Colonic mucosa (tissue), 4 donors: Measurements from ENCODE around the gene TDRD7. TPM values are rescaled to one million over a fixed set of nuclear protein-coding genes. Genes with fewer than 3 reads are reported as not detected.

Source experiments
- DNase-seq: peaks from one replicate; pipeline ENCODE4 v3.0.0-alpha.2; 2020
- H3K27ac ChIP-seq: fragments of 200-600 bp; one replicate; pipeline ENCODE4 v1.8.0; 2021
- H3K27me3 ChIP-seq: fragments of 200-600 bp; one replicate; pipeline ENCODE4 v1.8.0; 2021
- H3K36me3 ChIP-seq: fragments of 200-600 bp; one replicate; pipeline ENCODE4 v1.8.0; 2021
- H3K4me1 ChIP-seq: fragments of 200-600 bp; one replicate; pipeline ENCODE4 v1.8.0; 2021; ENCODE audit warnings: mild to moderate bottlenecking
- H3K4me3 ChIP-seq: fragments of 200-600 bp; one replicate; pipeline ENCODE4 v1.8.0; 2021
- H3K9ac ChIP-seq, 2 donors: one replicate each; pipeline ENCODE4 v1.7.0; 2013; ENCODE audit warnings: control low read depth in 2 of 2, low read depth in 2 of 2, low read length in 2 of 2
- H3K9me3 ChIP-seq: fragments of 200-600 bp; one replicate; pipeline ENCODE4 v1.8.0; 2021
- intact Hi-C: fragments of 100-400 bp; cut with DNase I; formaldehyde crosslinking; loops from one replicate; pipeline ENCODE4 v1.14.1; 2022
- total RNA-seq, 2 donors: library from RNA; stranded (reverse); fragmentation: NEBNext Ultra II Directional in 1 of 2; extraction: Animal tissue kit (Norgen Biotek cat#: 25700) in 1 of 2; gene quantifications; one replicate each; pipeline ENCODE4 v1.2.1, GENCODE V29; 2021
- TF ChIP-seq, protein P1 (sequence below): fragments of 200-600 bp; IDR thresholded peaks from one replicate; pipeline ENCODE4 v1.8.0; 2022; ENCODE audit warnings: antibody characterized with exemption, mild to moderate bottlenecking
- donor health status: healthy.
- donor health status: DM: no; HTN: no; CAD: no.
- donor health status: DM: no; HTN: no; CAD: no.

The TDRD7 gene
- total RNA-seq, 2 donors from 2014 or later, result 28.8 to 35.3 TPM

DNA sequence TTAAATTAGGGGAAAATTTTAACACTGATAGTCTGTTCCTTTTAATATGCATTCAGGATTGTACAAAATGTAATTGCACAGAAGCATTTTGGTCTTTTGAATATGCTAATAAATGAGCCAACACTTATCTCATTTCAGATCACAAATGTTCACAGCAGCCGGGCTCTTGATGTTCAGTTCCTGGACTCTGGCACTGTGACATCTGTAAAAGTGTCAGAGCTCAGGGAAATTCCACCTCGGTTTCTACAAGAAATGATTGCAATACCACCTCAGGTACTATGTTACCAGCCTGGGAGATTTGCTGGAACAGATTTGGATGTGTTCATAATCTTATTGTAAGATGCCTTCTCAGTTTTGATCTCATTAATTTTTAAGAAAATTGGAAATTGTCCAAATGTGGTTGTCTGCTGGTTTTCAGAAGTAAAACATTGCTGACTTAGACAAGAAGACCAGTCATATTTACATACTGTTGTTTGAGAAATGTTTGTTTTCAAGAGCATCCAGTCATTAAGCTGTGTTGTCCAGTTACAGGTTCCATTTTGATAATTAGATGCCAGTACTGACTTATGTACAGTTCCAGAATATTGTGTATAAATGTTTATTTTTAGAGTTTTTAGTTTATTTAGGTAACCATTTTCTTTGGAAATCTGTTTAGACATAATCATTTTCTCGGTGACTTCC is 66.5 kb downstream of the TDRD7 start:
- Histone ChIP-seq H3K4me1 (no peaks in the 10 kb centered on the region), H3K27me3 (no peaks in the 10 kb centered on the region), H3K36me3 (peaks cover 4% of the 10 kb centered on the region), H3K4me3 (no peak overlapping the region), H3K9me3 (no peaks in the 10 kb centered on the region), H3K27ac (no peak overlapping the region), H3K9ac (no peak overlapping the region)
- intact Hi-C loops, result no loop called here
- no peak for DNase-seq
- TF ChIP-seq, protein P1, sequence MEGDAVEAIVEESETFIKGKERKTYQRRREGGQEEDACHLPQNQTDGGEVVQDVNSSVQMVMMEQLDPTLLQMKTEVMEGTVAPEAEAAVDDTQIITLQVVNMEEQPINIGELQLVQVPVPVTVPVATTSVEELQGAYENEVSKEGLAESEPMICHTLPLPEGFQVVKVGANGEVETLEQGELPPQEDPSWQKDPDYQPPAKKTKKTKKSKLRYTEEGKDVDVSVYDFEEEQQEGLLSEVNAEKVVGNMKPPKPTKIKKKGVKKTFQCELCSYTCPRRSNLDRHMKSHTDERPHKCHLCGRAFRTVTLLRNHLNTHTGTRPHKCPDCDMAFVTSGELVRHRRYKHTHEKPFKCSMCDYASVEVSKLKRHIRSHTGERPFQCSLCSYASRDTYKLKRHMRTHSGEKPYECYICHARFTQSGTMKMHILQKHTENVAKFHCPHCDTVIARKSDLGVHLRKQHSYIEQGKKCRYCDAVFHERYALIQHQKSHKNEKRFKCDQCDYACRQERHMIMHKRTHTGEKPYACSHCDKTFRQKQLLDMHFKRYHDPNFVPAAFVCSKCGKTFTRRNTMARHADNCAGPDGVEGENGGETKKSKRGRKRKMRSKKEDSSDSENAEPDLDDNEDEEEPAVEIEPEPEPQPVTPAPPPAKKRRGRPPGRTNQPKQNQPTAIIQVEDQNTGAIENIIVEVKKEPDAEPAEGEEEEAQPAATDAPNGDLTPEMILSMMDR, result no peak

- Histone ChIP-seq H3K4me3 (no peak overlapping the region), H3K36me3 (no peaks in the 10 kb centered on the region), H3K9ac (no peak overlapping the region), H3K4me1 (no peaks in the 10 kb centered on the region), H3K27me3 (no peaks in the 10 kb centered on the region), H3K27ac (no peak overlapping the region), H3K9me3 (no peaks in the 10 kb centered on the region)
- intact Hi-C loops, result no loop called here
- DNase-seq, result no peak
- TF ChIP-seq, protein P1, result no peak
These were observed 67.7 kb downstream of the TDRD7 start for GRCh38 chr9:97479496-97480159.

GRCh38 chr9:97480174-97480573 is 68.3 kb downstream of the TDRD7 start:
- no peak overlapping the region for H3K27ac ChIP-seq
- H3K36me3 ChIP-seq, result no peaks in the 10 kb centered on the region
- H3K9ac ChIP-seq, result no peak overlapping the region
- no peaks in the 10 kb centered on the region for H3K9me3 ChIP-seq
- H3K27me3 ChIP-seq, result no peaks in the 10 kb centered on the region
- no peak overlapping the region for H3K4me3 ChIP-seq
- intact Hi-C loops, result no loop called here
- no peak for DNase-seq
- H3K4me1 ChIP-seq, result no peaks in the 10 kb centered on the region
- TF ChIP-seq, protein P1, result no peak

GRCh38 chr9:97480749-97481148 is 68.9 kb downstream of the TDRD7 start:
- intact Hi-C loops, result no loop called here
- TF ChIP-seq, protein P1, result no peak
- H3K36me3 ChIP-seq, result no peaks in the 10 kb centered on the region

DNA sequence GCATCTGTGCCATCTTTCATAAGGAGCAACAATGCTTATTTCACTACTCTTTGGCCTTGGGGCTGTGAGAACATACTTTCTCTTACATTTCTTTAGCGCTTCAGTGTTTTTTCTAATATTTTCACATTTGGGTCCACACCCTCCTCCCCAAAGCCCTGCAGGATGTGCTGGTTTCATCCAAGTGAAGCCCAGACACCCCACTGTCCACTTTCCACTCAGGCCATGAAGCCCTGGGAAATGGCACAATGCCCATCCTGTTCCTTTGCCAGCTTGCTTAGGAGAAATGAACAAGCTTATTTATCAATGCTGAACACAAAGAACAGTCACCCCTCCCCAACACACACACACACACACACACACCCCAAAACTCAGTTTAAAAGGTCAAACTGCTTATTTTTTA is 72.2 kb downstream of the TDRD7 start:
- TF ChIP-seq, protein P1, result no peak
- H3K27ac ChIP-seq, result no peak overlapping the region
- H3K4me3 ChIP-seq, result no peak overlapping the region
- no peak overlapping the region for H3K9ac ChIP-seq
- intact Hi-C loops, result no loop called here
- H3K9me3 ChIP-seq, result no peaks in the 10 kb centered on the region
- no peaks in the 10 kb centered on the region for H3K4me1 ChIP-seq
- DNase-seq, result no peak
- H3K27me3 ChIP-seq, result no peaks in the 10 kb centered on the region
- no peaks in the 10 kb centered on the region for H3K36me3 ChIP-seq

More at GRCh38 chr9:97480749-97481148, 68.9 kb downstream of the TDRD7 start:
- Histone ChIP-seq H3K9me3 (no peaks in the 10 kb centered on the region), H3K9ac (no peak overlapping the region), H3K4me3 (no peak overlapping the region), H3K27ac (no peak overlapping the region), H3K4me1 (no peaks in the 10 kb centered on the region), H3K27me3 (no peaks in the 10 kb centered on the region)
- no peak for DNase-seq
